GM19099 (cell line): ENCODE data around the gene PRELID3B.

Experiments
- POLR2A ChIP-seq: IDR thresholded peaks from 3 replicates; pipeline ENCODE4 v1.6.1; 2011; ENCODE audit warnings: low read depth; ENCODE audit not compliant: insufficient read length; ENCODE audit errors: extremely low read depth

PRELID3B gene

GRCh38 chr20:58986968-58987517 lies 55.5 kb downstream of the PRELID3B start:
- no peak for TF ChIP-seq POLR2A

- no peak for TF ChIP-seq POLR2A
Observed at GRCh38 chr20:58986286-58986967, 56.2 kb downstream of the PRELID3B start.

GRCh38 chr20:58985656-58986055 lies 56.9 kb downstream of the PRELID3B start:
- no peak for TF ChIP-seq POLR2A

GRCh38 chr20:58984691-58985090 lies 57.9 kb downstream of the PRELID3B start:
- TF ChIP-seq POLR2A, result no peak
